ENCODE measurements around the gene SCFD2. TPM values are rescaled to one million over a fixed set of nuclear protein-coding genes. Genes with fewer than 3 reads are reported as not detected.
"Not testable (repeated sequence)": the region's sequence is repeated elsewhere in the genome, so short reads cannot be mapped to it uniquely, and the experiment has no call there.

The SCFD2 gene
- total and polyA plus RNA-seq, 4 donors: 5.2 to 28.7 (median 16.4) TPM

DNA sequence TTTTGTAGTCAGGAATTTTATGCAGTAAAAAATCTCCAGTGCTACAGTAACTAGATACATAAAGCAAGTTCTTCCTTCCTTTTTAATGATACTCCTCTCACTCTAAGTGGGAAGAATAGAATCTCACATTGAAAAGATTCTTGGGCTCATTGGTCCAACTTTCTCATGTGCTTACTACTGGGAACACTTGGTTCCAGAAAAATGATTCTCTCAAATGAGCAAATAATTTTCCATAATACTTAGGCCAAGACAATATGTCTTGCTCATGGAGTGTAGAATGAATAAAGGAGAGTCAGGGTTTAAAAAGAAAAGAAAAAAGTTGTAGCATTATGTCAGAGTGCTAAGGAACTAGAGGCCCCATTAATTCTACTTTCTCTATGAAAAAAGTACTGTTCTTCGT lies 306.0 kb downstream of the SCFD2 start:
- no peak overlapping the region for H3K4me3 ChIP-seq
- ATAC-seq (ENCODE audit: insufficient read depth, low FRiP score): no peak
- peaks cover 0 to 4% (median 0%) of the 10 kb centered on the region in 5 donors for H3K4me1 ChIP-seq (ENCODE audit: control insufficient read depth in 5 of 5, insufficient read depth in 5 of 5, low read length in 5 of 5)
- DNase-seq: no peak
- no peaks in the 10 kb centered on the region for H3K36me3 ChIP-seq (ENCODE audit: control insufficient read depth in 4 of 4, insufficient read depth in 4 of 4, low read length in 4 of 4)
- H3K27ac ChIP-seq (ENCODE audit: low read depth in 1 of 2, low read length in 1 of 2): no peak overlapping the region
- no peaks in the 10 kb centered on the region for H3K9me3 ChIP-seq (ENCODE audit: control insufficient read depth in 4 of 4, insufficient read depth in 3 of 4, low read length in 3 of 4)
- H3K27me3 ChIP-seq (ENCODE audit: control insufficient read depth in 3 of 3, insufficient read depth in 3 of 3, low read length in 2 of 3): no peaks in the 10 kb centered on the region
- TF ChIP-seq, protein P1, sequence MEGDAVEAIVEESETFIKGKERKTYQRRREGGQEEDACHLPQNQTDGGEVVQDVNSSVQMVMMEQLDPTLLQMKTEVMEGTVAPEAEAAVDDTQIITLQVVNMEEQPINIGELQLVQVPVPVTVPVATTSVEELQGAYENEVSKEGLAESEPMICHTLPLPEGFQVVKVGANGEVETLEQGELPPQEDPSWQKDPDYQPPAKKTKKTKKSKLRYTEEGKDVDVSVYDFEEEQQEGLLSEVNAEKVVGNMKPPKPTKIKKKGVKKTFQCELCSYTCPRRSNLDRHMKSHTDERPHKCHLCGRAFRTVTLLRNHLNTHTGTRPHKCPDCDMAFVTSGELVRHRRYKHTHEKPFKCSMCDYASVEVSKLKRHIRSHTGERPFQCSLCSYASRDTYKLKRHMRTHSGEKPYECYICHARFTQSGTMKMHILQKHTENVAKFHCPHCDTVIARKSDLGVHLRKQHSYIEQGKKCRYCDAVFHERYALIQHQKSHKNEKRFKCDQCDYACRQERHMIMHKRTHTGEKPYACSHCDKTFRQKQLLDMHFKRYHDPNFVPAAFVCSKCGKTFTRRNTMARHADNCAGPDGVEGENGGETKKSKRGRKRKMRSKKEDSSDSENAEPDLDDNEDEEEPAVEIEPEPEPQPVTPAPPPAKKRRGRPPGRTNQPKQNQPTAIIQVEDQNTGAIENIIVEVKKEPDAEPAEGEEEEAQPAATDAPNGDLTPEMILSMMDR (IDR thresholded peaks at IDR 0.05; ENCODE audit: control extremely low read depth, extremely low read depth): no peak
- WGBS, 2 donors: 97 to 100% methylated on average over 1 of the region's 1 CpG
- no peak overlapping the region for H3K9ac ChIP-seq (ENCODE audit: insufficient read depth in 1 of 2, low read length in 2 of 2)

DNA sequence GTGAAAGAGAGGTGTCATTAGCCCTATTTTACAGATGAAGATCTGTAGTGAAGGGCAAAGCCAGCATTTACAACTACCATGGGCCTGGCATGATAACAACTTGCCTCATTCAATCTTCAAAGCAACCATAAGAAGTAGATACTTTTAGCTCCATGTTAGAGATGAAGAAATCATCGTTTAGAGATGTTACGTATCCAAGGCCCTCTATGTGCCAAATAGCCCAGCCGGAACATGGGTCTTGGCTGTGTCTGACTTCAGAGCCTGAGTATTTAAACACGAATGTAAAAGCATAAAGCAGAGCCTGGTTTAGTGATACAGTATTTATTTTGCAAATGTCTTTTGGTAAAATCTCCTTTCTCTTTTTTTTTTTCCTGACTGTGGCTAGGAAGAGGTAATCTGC lies 306.6 kb downstream of the SCFD2 start:
- DNase-seq: peak in 2 of 3 donors; percentile 37 to 52
- 83 to 89% methylated on average over 4 of the region's 4 CpGs for WGBS, 2 donors
- TF ChIP-seq, protein P1 (IDR thresholded peaks at IDR 0.05; ENCODE audit: control extremely low read depth, extremely low read depth): no peak
- Histone ChIP-seq H3K4me1 (ENCODE audit: control insufficient read depth in 5 of 5, insufficient read depth in 5 of 5, low read length in 5 of 5) (peaks cover 0 to 4% (median 0%) of the 10 kb centered on the region in 5 donors), H3K9ac (ENCODE audit: insufficient read depth in 1 of 2, low read length in 2 of 2) (no peak overlapping the region), H3K27ac (ENCODE audit: low read depth in 1 of 2, low read length in 1 of 2) (no peak overlapping the region), H3K27me3 (ENCODE audit: control insufficient read depth in 3 of 3, insufficient read depth in 3 of 3, low read length in 2 of 3) (no peaks in the 10 kb centered on the region), H3K4me3 (no peak overlapping the region), H3K36me3 (ENCODE audit: control insufficient read depth in 4 of 4, insufficient read depth in 4 of 4, low read length in 4 of 4) (no peaks in the 10 kb centered on the region), H3K9me3 (ENCODE audit: control insufficient read depth in 4 of 4, insufficient read depth in 3 of 4, low read length in 3 of 4) (no peaks in the 10 kb centered on the region)
- no peak for ATAC-seq (ENCODE audit: insufficient read depth, low FRiP score)

DNA sequence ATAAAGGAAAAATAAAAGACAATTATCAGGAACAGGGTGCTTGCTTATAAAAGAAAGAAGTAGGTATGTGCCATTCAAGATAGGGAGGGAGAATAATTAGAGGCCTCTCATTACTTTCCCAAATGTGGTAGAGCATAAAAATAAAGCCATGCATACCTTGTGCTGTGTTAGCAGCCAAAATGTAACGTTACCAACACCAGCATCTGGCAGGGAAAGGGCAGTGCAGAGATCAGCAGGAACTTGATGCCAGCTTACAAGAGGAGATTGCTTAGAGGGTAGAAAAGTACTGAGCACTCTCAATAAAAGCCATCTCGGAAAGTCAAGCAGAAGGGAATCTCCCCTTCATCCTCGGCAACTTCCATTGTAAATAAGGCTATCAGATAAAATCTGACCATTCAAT lies 308.2 kb downstream of the SCFD2 start:
- WGBS, 2 donors: 92 to 94% methylated on average over 3 of the region's 3 CpGs
- H3K4me3 ChIP-seq: no peak overlapping the region

DNA sequence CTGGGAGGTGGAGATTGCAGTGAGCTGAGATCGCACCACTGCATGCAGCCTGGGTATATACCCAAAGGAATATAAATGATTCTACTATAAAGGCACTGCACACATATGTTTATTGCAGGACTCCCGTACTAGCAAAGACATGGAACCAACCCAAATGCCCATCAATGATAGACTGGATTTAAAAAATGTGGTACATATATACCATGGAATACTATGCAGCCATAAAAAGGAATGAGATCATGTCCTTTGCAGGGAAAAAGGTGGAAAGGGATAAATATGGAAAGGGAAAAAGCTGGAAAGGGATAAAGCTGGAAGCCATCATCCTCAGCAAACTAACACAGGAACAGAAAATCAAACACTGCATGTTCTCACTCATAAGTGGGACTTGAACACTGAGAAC lies 308.8 kb downstream of the SCFD2 start:
- ATAC-seq (ENCODE audit: insufficient read depth, low FRiP score); H3K9me3 ChIP-seq (ENCODE audit: control insufficient read depth in 4 of 4, insufficient read depth in 3 of 4, low read length in 3 of 4); H3K27me3 ChIP-seq (ENCODE audit: control insufficient read depth in 3 of 3, insufficient read depth in 3 of 3, low read length in 2 of 3); H3K9ac ChIP-seq (ENCODE audit: insufficient read depth in 1 of 2, low read length in 2 of 2); H3K4me3 ChIP-seq; DNase-seq; H3K27ac ChIP-seq (ENCODE audit: low read depth in 1 of 2, low read length in 1 of 2); H3K4me1 ChIP-seq (ENCODE audit: control insufficient read depth in 5 of 5, insufficient read depth in 5 of 5, low read length in 5 of 5); H3K36me3 ChIP-seq (ENCODE audit: control insufficient read depth in 4 of 4, insufficient read depth in 4 of 4, low read length in 4 of 4): not testable (repeated sequence)
- 88 to 98% methylated on average over 2 of the region's 2 CpGs for WGBS, 2 donors

More for the DNA sequence above, 308.2 kb downstream of the SCFD2 start:
- H3K36me3 ChIP-seq (ENCODE audit: control insufficient read depth in 4 of 4, insufficient read depth in 4 of 4, low read length in 4 of 4): no peaks in the 10 kb centered on the region
- DNase-seq: no peak
- H3K9me3 ChIP-seq (ENCODE audit: control insufficient read depth in 4 of 4, insufficient read depth in 3 of 4, low read length in 3 of 4): no peaks in the 10 kb centered on the region
- H3K27me3 ChIP-seq (ENCODE audit: control insufficient read depth in 3 of 3, insufficient read depth in 3 of 3, low read length in 2 of 3): no peaks in the 10 kb centered on the region
- H3K4me1 ChIP-seq (ENCODE audit: control insufficient read depth in 5 of 5, insufficient read depth in 5 of 5, low read length in 5 of 5): peaks cover 0 to 4% (median 0%) of the 10 kb centered on the region in 5 donors
- ATAC-seq (ENCODE audit: insufficient read depth, low FRiP score): no peak
- no peak overlapping the region for H3K9ac ChIP-seq (ENCODE audit: insufficient read depth in 1 of 2, low read length in 2 of 2)
- H3K27ac ChIP-seq (ENCODE audit: low read depth in 1 of 2, low read length in 1 of 2): no peak overlapping the region
- TF ChIP-seq, protein P1 (IDR thresholded peaks at IDR 0.05; ENCODE audit: control extremely low read depth, extremely low read depth): no peak

Measured in lung (tissue), 12 donors.